ENCODE results near the gene C8G.

C8G gene

GRCh38 chr9:136920734-136921231 lies 24.3 kb upstream of the C8G start:
- DNase-seq (ENCODE audit: low read depth in 2 of 2), result no peak

- no peak for DNase-seq (ENCODE audit: low read depth in 2 of 2)
Observed at GRCh38 chr9:136921307-136921706, 23.7 kb upstream of the C8G start.

- DNase-seq (ENCODE audit: low read depth in 2 of 2), result no peak
Observed at GRCh38 chr9:136921718-136922117, 23.3 kb upstream of the C8G start.

GRCh38 chr9:136922540-136922939 lies 22.5 kb upstream of the C8G start:
- no peak for DNase-seq (ENCODE audit: low read depth in 2 of 2)

- no peak for DNase-seq (ENCODE audit: low read depth in 2 of 2)
Observed at GRCh38 chr9:136923881-136924280, 21.2 kb upstream of the C8G start.

- no peak for DNase-seq (ENCODE audit: low read depth in 2 of 2)
Observed at GRCh38 chr9:136925414-136926153, 19.5 kb upstream of the C8G start.

- DNase-seq (ENCODE audit: low read depth in 2 of 2), result no peak
Observed at GRCh38 chr9:136926154-136926704, 18.8 kb upstream of the C8G start.

GRCh38 chr9:136926749-136927148 lies 18.3 kb upstream of the C8G start:
- DNase-seq (ENCODE audit: low read depth in 2 of 2), result no peak

- DNase-seq (ENCODE audit: low read depth in 2 of 2), result no peak
Observed at GRCh38 chr9:136927343-136928271, 17.4 kb upstream of the C8G start.

GRCh38 chr9:136928591-136928990 lies 16.5 kb upstream of the C8G start:
- DNase-seq (ENCODE audit: low read depth in 2 of 2), result no peak

- DNase-seq (ENCODE audit: low read depth in 2 of 2), result no peak
Observed at GRCh38 chr9:136930014-136930413, 15.0 kb upstream of the C8G start.

GRCh38 chr9:136931611-136932130 lies 13.4 kb upstream of the C8G start:
- DNase-seq (ENCODE audit: low read depth in 2 of 2), result no peak

- no peak for DNase-seq (ENCODE audit: low read depth in 2 of 2)
Observed at GRCh38 chr9:136934277-136934676, 10.8 kb upstream of the C8G start.

- DNase-seq (ENCODE audit: low read depth in 2 of 2), result no peak
Observed at GRCh38 chr9:136935651-136936050, 9.4 kb upstream of the C8G start.

GRCh38 chr9:136936645-136937170 lies 8.3 kb upstream of the C8G start:
- no peak for DNase-seq (ENCODE audit: low read depth in 2 of 2)

GRCh38 chr9:136937186-136938001 lies 7.6 kb upstream of the C8G start:
- DNase-seq (ENCODE audit: low read depth in 2 of 2), result no peak

- DNase-seq (ENCODE audit: low read depth in 2 of 2), result no peak
Observed at GRCh38 chr9:136939431-136939995, 5.5 kb upstream of the C8G start.

- DNase-seq (ENCODE audit: low read depth in 2 of 2), result no peak
Observed at GRCh38 chr9:136939996-136940525, 5.0 kb upstream of the C8G start.

GRCh38 chr9:136940526-136941230 lies 4.4 kb upstream of the C8G start:
- DNase-seq (ENCODE audit: low read depth in 2 of 2), result no peak

All from stimulated activated CD4-positive, alpha-beta T cell treated with anti-CD3 and anti-CD28 coated beads, Interleukin-12 subunit alpha, Interleukin-12 subunit beta, amount 100 ng/mL, for 24 hours (primary cell).